ENCODE results near the gene TEKT1.

Gene TEKT1

GRCh38 chr17:6755731-6756184 lies 75.8 kb downstream of the TEKT1 start, which contains the start of gene XAF1:
Gene XAF1 (plus strand): TSS chr17:6756046. CDS start chr17:6756079, 33 bp downstream.
- DNase-seq: peak; percentile 54

- no peak for DNase-seq
Measured at GRCh38 chr17:6755281-6755680, 76.2 kb downstream of the TEKT1 start.

- DNase-seq: no peak
Measured at GRCh38 chr17:6753546-6753945, 78.0 kb downstream of the TEKT1 start.

- DNase-seq: peak; percentile 43
Measured at GRCh38 chr17:6753006-6753445, 78.5 kb downstream of the TEKT1 start.

- DNase-seq: no peak
Measured at GRCh38 chr17:6752068-6752909, 79.2 kb downstream of the TEKT1 start.

- DNase-seq: no peak
Measured at GRCh38 chr17:6749519-6749918, 82.0 kb downstream of the TEKT1 start.

GRCh38 chr17:6748617-6749016 lies 82.9 kb downstream of the TEKT1 start:
- no peak for DNase-seq
